SJCRH30 (cell line): ENCODE results near the gene TM4SF4. TPM values are rescaled to one million over a fixed set of nuclear protein-coding genes. Genes with fewer than 3 reads are reported as not detected.

Experiments used
- DNase-seq, 2 experiments: peaks; one replicate each; pipeline ENCODE4 v3.0.0-alpha.2; 2015 to 2020
- H3K27ac ChIP-seq: fragments of 250-450 bp; sonication (Bioruptor Pico); 2 replicates; pipeline ENCODE4 v1.5.1; 2020; ENCODE audit warnings: mild to moderate bottlenecking, moderate library complexity
- H3K27me3 ChIP-seq: fragments of 250-450 bp; sonication (Bioruptor Pico); 2 replicates; pipeline ENCODE4 v1.5.1; 2020; ENCODE audit warnings: mild to moderate bottlenecking, moderate library complexity
- H3K36me3 ChIP-seq: fragments of 250-450 bp; sonication (Bioruptor Pico); 2 replicates; pipeline ENCODE4 v1.5.1; 2020; ENCODE audit warnings: mild to moderate bottlenecking, moderate library complexity
- H3K4me1 ChIP-seq: fragments of 250-450 bp; sonication (Bioruptor Pico); 2 replicates; pipeline ENCODE4 v1.5.1; 2020; ENCODE audit warnings: mild to moderate bottlenecking, moderate library complexity
- H3K4me3 ChIP-seq: fragments of 250-450 bp; sonication (Bioruptor Pico); 2 replicates; pipeline ENCODE4 v1.5.1; 2020; ENCODE audit warnings: mild to moderate bottlenecking, moderate library complexity
- H3K9me3 ChIP-seq: fragments of 250-450 bp; sonication (Bioruptor Pico); replicated peaks from 2 replicates; pipeline ENCODE4 v1.5.1; 2020; ENCODE audit warnings: mild to moderate bottlenecking, moderate library complexity
- total RNA-seq: library from RNA; depleted of rRNA; stranded (reverse); fragments of >200 nt; shearing (Covaris generic); gene quantifications from 2 replicates; pipeline ENCODE4 v1.2.3, GENCODE V29; 2014

TM4SF4 gene
- total RNA-seq, 1 experiment from 2014 or later: not detected

DNA sequence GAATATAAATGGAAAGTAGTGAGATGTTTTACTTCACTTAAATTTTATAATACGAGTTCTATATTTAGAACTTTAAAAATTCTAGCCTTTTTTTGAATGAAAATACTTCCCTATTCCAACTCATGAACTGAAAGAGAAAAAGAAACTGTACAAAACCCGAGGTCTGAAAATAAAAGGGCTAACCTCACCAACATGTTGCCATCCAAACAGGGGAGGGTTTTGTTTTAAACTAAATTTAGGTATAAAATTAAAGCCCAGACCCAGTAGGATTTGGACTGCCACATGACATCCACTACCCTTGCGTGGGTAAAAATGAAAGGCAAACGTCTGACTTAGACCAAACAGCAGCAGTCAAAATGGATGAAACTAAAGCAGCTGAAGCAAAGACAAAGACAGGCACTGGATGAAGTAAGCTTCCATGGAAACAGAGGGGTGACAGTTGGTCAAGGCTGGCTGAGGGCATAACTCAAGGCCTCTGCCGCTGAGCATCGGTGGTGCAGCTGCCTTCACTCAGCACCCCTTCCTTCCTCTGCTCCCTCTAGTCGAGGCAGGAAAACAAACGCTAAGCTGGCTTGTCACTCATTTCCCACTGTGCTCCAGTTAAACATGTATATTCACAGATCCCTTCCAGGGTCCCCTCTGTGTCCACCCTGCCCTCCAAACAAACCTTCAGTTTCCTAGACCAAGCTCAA lies 58.1 kb downstream of the TM4SF4 start:
- H3K4me1 ChIP-seq: peaks cover 42% of the 10 kb centered on the region
- peak overlapping the region; percentile 76 for H3K27ac ChIP-seq
- no peaks in the 10 kb centered on the region for H3K9me3 ChIP-seq
- H3K36me3 ChIP-seq: peaks cover 4% of the 10 kb centered on the region; the same call in 1 of the 2 replicates
- 0 out of 2 replicates have a peak overlapping the region, but pooled peaks have one; percentile 3 for H3K4me3 ChIP-seq
- H3K27me3 ChIP-seq: no peaks in the 10 kb centered on the region
- DNase-seq: peak; percentile 62 to 79

DNA sequence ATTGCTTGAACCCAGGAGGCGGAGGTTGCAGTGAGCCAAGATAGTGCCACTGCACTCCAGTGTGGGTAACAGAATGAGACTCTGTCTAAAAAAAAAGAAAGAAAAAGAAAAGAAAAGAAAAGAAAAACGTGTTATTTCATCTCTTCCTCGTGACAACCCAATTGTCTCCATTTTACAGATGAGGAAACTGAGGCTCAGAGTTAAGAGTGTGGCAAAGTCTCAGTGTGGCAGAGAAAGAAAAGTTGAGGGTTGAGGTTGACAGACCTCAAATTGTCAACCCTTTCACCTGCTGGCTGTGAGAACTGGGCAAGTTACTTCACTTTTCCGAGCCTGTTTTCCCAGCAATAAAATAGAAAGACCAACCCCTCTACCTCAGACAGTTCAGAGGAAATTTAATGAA lies 59.6 kb downstream of the TM4SF4 start:
- DNase-seq: no peak
- Histone ChIP-seq H3K27ac (no peak overlapping the region), H3K4me1 (peaks cover 42% of the 10 kb centered on the region)

DNA sequence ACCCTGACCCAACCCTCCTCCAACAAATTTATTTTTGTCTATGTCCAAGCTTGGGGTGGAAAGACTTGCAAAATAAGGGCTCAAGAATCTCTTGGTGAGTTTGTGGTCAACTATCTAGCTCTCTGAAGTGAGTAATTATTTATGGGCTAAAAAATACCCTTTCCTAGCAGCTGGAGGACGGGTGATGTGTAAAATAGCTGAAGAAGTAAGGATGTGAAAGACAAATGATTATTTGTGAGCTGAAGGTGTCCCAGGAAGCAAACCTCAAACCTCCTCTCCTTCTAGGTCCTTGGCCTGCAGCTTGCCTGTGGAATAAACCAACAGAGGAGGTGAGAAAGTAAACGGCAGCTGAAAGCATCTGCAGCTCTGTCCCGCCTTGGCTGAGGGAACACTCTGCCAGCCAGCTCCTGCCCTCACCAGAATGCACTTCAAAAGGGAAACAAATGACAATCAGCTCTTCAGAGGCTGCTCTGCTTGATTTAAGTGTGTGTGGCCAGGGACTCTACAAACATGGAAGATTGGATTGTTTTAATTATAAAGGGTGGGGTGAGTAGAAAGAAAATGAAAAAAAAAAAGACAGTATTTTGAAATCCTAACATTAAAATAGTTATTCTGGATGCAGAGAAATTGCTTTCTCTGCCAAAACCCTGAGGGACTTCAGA lies 60.3 kb downstream of the TM4SF4 start:
- Histone ChIP-seq H3K9me3 (no peaks in the 10 kb centered on the region), H3K27me3 (no peaks in the 10 kb centered on the region), H3K36me3 (peaks cover 4% of the 10 kb centered on the region; the same call in 1 of the 2 replicates), H3K4me1 (peaks cover 45% of the 10 kb centered on the region), H3K4me3 (no peak overlapping the region), H3K27ac (no peak overlapping the region)
- peak; percentile 12 to 47 for DNase-seq

More for the DNA sequence above, 59.6 kb downstream of the TM4SF4 start:
- Histone ChIP-seq H3K9me3 (no peaks in the 10 kb centered on the region), H3K27me3 (no peaks in the 10 kb centered on the region), H3K36me3 (peaks cover 4% of the 10 kb centered on the region; the same call in 1 of the 2 replicates), H3K4me3 (no peak overlapping the region)

GRCh38 chr3:149535333-149535685 lies 60.8 kb downstream of the TM4SF4 start:
- peaks cover 50% of the 10 kb centered on the region for H3K4me1 ChIP-seq
- H3K27me3 ChIP-seq: no peaks in the 10 kb centered on the region
- no peaks in the 10 kb centered on the region for H3K9me3 ChIP-seq
- H3K4me3 ChIP-seq: no peak overlapping the region
- no peak for DNase-seq
- peaks cover 4% of the 10 kb centered on the region; the same call in 1 of the 2 replicates for H3K36me3 ChIP-seq
- H3K27ac ChIP-seq: no peak overlapping the region

GRCh38 chr3:149536429-149536828 lies 61.9 kb downstream of the TM4SF4 start:
- peaks cover 61% of the 10 kb centered on the region for H3K4me1 ChIP-seq
- H3K4me3 ChIP-seq: no peak overlapping the region
- no peaks in the 10 kb centered on the region for H3K9me3 ChIP-seq
- H3K36me3 ChIP-seq: peaks cover 4% of the 10 kb centered on the region; the same call in 1 of the 2 replicates
- H3K27me3 ChIP-seq: no peaks in the 10 kb centered on the region
- DNase-seq: peak; percentile 47 to 55
- H3K27ac ChIP-seq: peak overlapping the region; percentile 1; the same call in 1 of the 2 replicates

DNA sequence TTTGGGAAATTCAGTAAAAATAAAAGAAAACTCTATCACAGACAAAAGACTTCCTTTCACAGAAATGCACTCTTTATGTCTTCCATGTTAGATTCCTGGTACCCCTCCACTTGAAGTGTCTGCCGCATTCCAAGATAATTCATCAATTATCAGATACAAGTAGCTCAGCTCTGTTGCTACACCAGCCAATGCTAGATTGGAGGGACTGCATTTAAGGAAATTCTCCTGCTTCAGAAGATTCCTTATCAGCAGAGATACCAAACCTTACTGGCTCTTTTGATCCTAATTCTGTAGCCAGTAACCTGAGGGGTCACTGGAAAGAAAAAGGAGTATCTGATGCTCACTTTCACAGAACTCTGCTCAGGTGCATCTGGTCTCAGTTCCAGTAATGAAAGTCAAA lies 63.9 kb downstream of the TM4SF4 start:
- H3K4me1 ChIP-seq: peaks cover 44% of the 10 kb centered on the region

DNA sequence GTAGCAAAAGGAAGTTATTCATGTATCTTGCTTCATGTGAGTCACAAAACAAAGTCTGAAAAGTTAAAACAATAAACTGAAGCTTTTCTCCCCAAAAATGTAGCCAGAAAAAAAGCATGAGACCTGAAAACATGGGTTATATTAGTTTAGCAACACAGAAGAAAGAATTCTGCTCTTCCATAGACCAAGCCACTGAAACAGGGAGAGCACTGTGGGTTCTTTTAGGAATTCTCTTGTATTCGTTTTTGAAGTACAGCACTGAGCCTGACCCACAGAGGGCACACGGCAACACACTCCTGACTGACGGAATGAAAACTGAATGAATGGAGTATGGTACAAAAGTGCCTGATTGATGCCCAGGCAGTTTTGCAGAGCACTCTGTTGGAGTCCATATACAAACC lies 66.6 kb downstream of the TM4SF4 start:
- H3K36me3 ChIP-seq: peaks cover 11% of the 10 kb centered on the region
- no peaks in the 10 kb centered on the region for H3K27me3 ChIP-seq
- DNase-seq: no peak
- peak overlapping the region; percentile 12; the same call in 1 of the 2 replicates for H3K27ac ChIP-seq
- peaks cover 29% of the 10 kb centered on the region for H3K4me1 ChIP-seq
- H3K9me3 ChIP-seq: no peaks in the 10 kb centered on the region
- no peak overlapping the region for H3K4me3 ChIP-seq

More for the DNA sequence above, 63.9 kb downstream of the TM4SF4 start:
- Histone ChIP-seq H3K4me3 (no peak overlapping the region), H3K36me3 (peaks cover 15% of the 10 kb centered on the region), H3K27me3 (no peaks in the 10 kb centered on the region), H3K9me3 (no peaks in the 10 kb centered on the region), H3K27ac (no peak overlapping the region)
- DNase-seq: no peak

- Histone ChIP-seq H3K4me1 (peaks cover 20% of the 10 kb centered on the region), H3K27ac (no peak overlapping the region), H3K9me3 (no peaks in the 10 kb centered on the region), H3K36me3 (peaks cover 11% of the 10 kb centered on the region), H3K4me3 (no peak overlapping the region), H3K27me3 (no peaks in the 10 kb centered on the region)
- DNase-seq: no peak
These were observed 68.1 kb downstream of the TM4SF4 start for GRCh38 chr3:149542375-149543312.

GRCh38 chr3:149545049-149545448 lies 70.6 kb downstream of the TM4SF4 start:
- Histone ChIP-seq H3K4me3 (no peak overlapping the region), H3K4me1 (peaks cover 18% of the 10 kb centered on the region), H3K27ac (no peak overlapping the region), H3K9me3 (no peaks in the 10 kb centered on the region), H3K36me3 (peaks cover 11% of the 10 kb centered on the region), H3K27me3 (no peaks in the 10 kb centered on the region)
- no peak for DNase-seq

GRCh38 chr3:149547413-149547812 lies 72.9 kb downstream of the TM4SF4 start:
- no peaks in the 10 kb centered on the region for H3K9me3 ChIP-seq
- DNase-seq: no peak
- 0 out of 2 replicates have a peak, but pooled peaks cover 4% of the 10 kb centered on the region for H3K4me1 ChIP-seq
- peaks cover 7% of the 10 kb centered on the region; the same call in 1 of the 2 replicates for H3K36me3 ChIP-seq
- H3K4me3 ChIP-seq: no peak overlapping the region
- H3K27ac ChIP-seq: no peak overlapping the region
- no peaks in the 10 kb centered on the region for H3K27me3 ChIP-seq

GRCh38 chr3:149547954-149548668 lies 73.6 kb downstream of the TM4SF4 start:
- Histone ChIP-seq H3K4me3 (no peak overlapping the region), H3K27me3 (no peaks in the 10 kb centered on the region), H3K4me1 (0 out of 2 replicates have a peak, but pooled peaks cover 4% of the 10 kb centered on the region), H3K36me3 (peaks cover 5% of the 10 kb centered on the region; the same call in 1 of the 2 replicates), H3K9me3 (no peaks in the 10 kb centered on the region), H3K27ac (no peak overlapping the region)
- DNase-seq: no peak

DNA sequence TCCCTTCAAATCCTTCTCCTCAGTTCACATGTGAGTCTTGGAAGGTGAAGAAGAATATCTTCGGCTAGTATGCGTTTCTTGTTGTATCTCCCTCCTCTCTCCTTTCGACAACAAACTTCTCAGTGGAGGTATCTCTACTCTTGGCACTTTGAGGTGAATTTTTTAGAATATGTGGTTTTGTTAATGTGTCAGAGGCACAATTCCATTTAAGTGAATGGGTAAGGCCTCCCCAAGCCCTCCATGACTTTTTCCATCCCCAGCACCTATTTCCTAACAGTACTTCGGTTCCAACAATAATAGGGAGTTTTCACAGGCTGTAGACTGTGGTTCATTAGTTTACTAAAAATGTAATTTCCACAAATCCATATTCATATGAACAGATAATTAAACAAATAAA lies 74.2 kb downstream of the TM4SF4 start:
- no peak for DNase-seq
- Histone ChIP-seq H3K27ac (no peak overlapping the region), H3K27me3 (no peaks in the 10 kb centered on the region), H3K4me3 (no peak overlapping the region), H3K9me3 (no peaks in the 10 kb centered on the region), H3K4me1 (0 out of 2 replicates have a peak, but pooled peaks cover 6% of the 10 kb centered on the region), H3K36me3 (peaks cover 5% of the 10 kb centered on the region; the same call in 1 of the 2 replicates)

GRCh38 chr3:149551500-149551899 lies 77.0 kb downstream of the TM4SF4 start:
- Histone ChIP-seq H3K27me3 (no peaks in the 10 kb centered on the region), H3K4me3 (no peak overlapping the region), H3K9me3 (no peaks in the 10 kb centered on the region), H3K27ac (no peak overlapping the region), H3K36me3 (peaks cover 5% of the 10 kb centered on the region; the same call in 1 of the 2 replicates), H3K4me1 (peaks cover 24% of the 10 kb centered on the region)
- no peak for DNase-seq

DNA sequence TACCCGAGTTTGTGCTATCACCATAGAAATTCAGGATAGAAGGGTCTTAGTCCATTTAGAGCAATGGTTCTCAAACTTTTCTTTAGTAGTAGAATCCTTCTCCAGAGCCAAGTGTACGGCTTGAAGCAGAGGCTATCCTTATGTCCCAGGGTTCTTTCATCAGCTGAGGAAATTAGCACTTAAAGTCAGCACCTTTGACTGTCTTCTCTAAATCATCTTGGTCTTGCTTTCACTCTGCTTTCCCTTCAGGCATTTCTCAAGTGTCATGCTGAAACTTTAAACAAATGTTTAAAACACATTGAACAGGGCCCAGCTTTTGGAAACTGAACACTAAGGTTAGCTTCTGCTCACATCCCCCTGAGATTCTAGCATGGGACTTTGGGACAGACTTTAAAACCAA lies 78.2 kb downstream of the TM4SF4 start:
- no peak overlapping the region for H3K27ac ChIP-seq
- peaks cover 5% of the 10 kb centered on the region; the same call in 1 of the 2 replicates for H3K36me3 ChIP-seq
- H3K9me3 ChIP-seq: no peaks in the 10 kb centered on the region
- H3K4me1 ChIP-seq: peaks cover 31% of the 10 kb centered on the region
- H3K4me3 ChIP-seq: no peak overlapping the region
- no peaks in the 10 kb centered on the region for H3K27me3 ChIP-seq
- DNase-seq: no peak
